GM12878 (cell line): ENCODE data around the gene PSMD14. TPM values are rescaled to one million over a fixed set of nuclear protein-coding genes. Genes with fewer than 3 reads are reported as not detected.

Experiments
- ATAC-seq: fragments of 200-7000 bp; cut with Tn5 transposase; 3 replicates; pipeline ENCODE4 v1.9.1; 2020; ENCODE audit warnings: mild to moderate bottlenecking, moderate library complexity
- BruUV-seq: library from RNA; stranded (reverse); fragments of 400-500 nt; replicated peaks from 2 replicates; lab custom pipeline; 2021; lab: Mats Ljungman, UMichigan
- CTCF ChIA-PET: fragments of 300-600 bp; sonication (Branson Sonifier 250); formaldehyde crosslinking; extraction: SDS; loops from one replicate; lab custom pipeline; 2021; ENCODE audit warnings: inconsistent platforms; lab: Yijun Ruan, JAX
- POLR2A ChIA-PET: fragments of 350-600 bp; formaldehyde crosslinking; extraction: SDS; loops from one replicate; lab custom pipeline; 2021; ENCODE audit warnings: inconsistent platforms; lab: Charles Lee
- RAD21 ChIA-PET: fragments of 300-600 bp; sonication (Branson Sonifier 250); formaldehyde crosslinking; loops from one replicate; lab custom pipeline; 2023; ENCODE audit warnings: antibody characterized with exemption; ENCODE audit not compliant: unreplicated experiment; lab: Charles Lee
- SMC1A ChIA-PET: fragments of 300-600 bp; sonication (Branson Sonifier 250); formaldehyde crosslinking; loops from one replicate; lab custom pipeline; 2023; ENCODE audit not compliant: unreplicated experiment, uncharacterized antibody; lab: Charles Lee
- DNase-seq: peaks from one replicate; pipeline ENCODE4 v3.0.0-alpha.2; 2011; ENCODE audit warnings: low read depth, low spot score
- FAIRE-seq: peaks from 3 replicates; lab custom pipeline; 2011; peaks lifted over from hg19 to GRCh38; lab: Jason Lieb, UNC
- H2AFZ ChIP-seq: 2 replicates; pipeline ENCODE4 v1.6.0; 2011; ENCODE audit warnings: low read depth, low read length, control low read depth; ENCODE audit not compliant: control insufficient read depth
- H3K27ac ChIP-seq: 2 replicates; pipeline ENCODE4 v1.5.1; 2011; ENCODE audit warnings: control low read depth; ENCODE audit not compliant: control insufficient read depth, insufficient read depth
- H3K27me3 ChIP-seq, 2 experiments: replicated peaks in 1 of 2; 2 replicates each; pipeline versions ENCODE4 v1.6.0 to v1.6.1; 2011; ENCODE audit warnings: low read length in 1 of 2; ENCODE audit not compliant: control insufficient read depth in 2 of 2, insufficient read depth in 2 of 2
- H3K36me3 ChIP-seq, 2 experiments: 2 replicates each; pipeline ENCODE4 v1.5.1; 2011; ENCODE audit warnings: low read length in 1 of 2; ENCODE audit not compliant: control insufficient read depth in 2 of 2, insufficient read depth in 2 of 2
- H3K4me1 ChIP-seq: 2 replicates; pipeline ENCODE4 v1.6.1; 2011; ENCODE audit warnings: mild to moderate bottlenecking, low read length, moderate library complexity, mixed read lengths; ENCODE audit not compliant: control insufficient read depth, insufficient read depth
- H3K4me2 ChIP-seq: 2 replicates; pipeline ENCODE4 v1.6.0; 2011; ENCODE audit warnings: control low read depth; ENCODE audit not compliant: control insufficient read depth, insufficient read depth
- H3K4me3 ChIP-seq: fragments of 200-600 bp; sonication (generic); 2 replicates; pipeline ENCODE4 v1.5.1; 2016
- H3K79me2 ChIP-seq: 2 replicates; pipeline ENCODE4 v1.6.0; 2011; ENCODE audit warnings: low read length; ENCODE audit not compliant: control insufficient read depth, insufficient read depth
- H3K9ac ChIP-seq: 2 replicates; pipeline ENCODE4 v1.8.0; 2011; ENCODE audit warnings: low read length, control low read depth, mixed read lengths; ENCODE audit not compliant: control insufficient read depth, insufficient read depth
- H3K9me3 ChIP-seq: replicated peaks from 3 replicates; pipeline ENCODE4 v1.5.1; 2011; ENCODE audit warnings: mild to moderate bottlenecking, low read length; ENCODE audit not compliant: control insufficient read depth, insufficient read depth
- H4K20me1 ChIP-seq: 2 replicates; pipeline ENCODE4 v1.6.0; 2011; ENCODE audit not compliant: control insufficient read depth, insufficient read depth
- ATF7 ChIP-seq: fragments of 450-650 bp; IDR thresholded peaks from 2 replicates; pipeline ENCODE4 v1.6.1; 2016; ENCODE audit warnings: low read depth, mild to moderate bottlenecking
- BRCA1 ChIP-seq: IDR thresholded peaks from 2 replicates; pipeline ENCODE4 v1.6.1; 2011; ENCODE audit warnings: low read depth, low read length, improper control_type of control experiment
- CEBPB ChIP-seq, 2 experiments: fragments of 150-350 bp in 1 of 2; IDR thresholded peaks; 2 replicates each; pipeline ENCODE4 v1.6.1; 2012 to 2014; ENCODE audit warnings: low read depth in 2 of 2, low read length in 2 of 2, borderline replicate concordance in 1 of 2, inconsistent platforms in 1 of 2
- CHD2 ChIP-seq: IDR thresholded peaks from 2 replicates; pipeline ENCODE4 v1.6.1; 2011; ENCODE audit warnings: low read depth, low read length, improper control_type of control experiment, borderline replicate concordance
- CREB1 ChIP-seq: IDR thresholded peaks from 2 replicates; pipeline ENCODE4 v1.6.1; 2012; ENCODE audit warnings: low read depth, mild to moderate bottlenecking, inconsistent platforms
- EP300 ChIP-seq, 2 experiments: fragments of 150-350 bp in 1 of 2; IDR thresholded peaks; 2 replicates each; pipeline ENCODE4 v1.6.1; 2011 to 2012; ENCODE audit warnings: low read depth in 2 of 2, low read length in 2 of 2, borderline replicate concordance in 1 of 2, improper control_type of control experiment in 1 of 2, inconsistent platforms in 1 of 2; ENCODE audit not compliant: control insufficient read depth in 1 of 2
- ESRRA ChIP-seq: IDR thresholded peaks from 2 replicates; pipeline ENCODE4 v1.6.1; 2012; ENCODE audit warnings: mild to moderate bottlenecking, low read length, improper control_type of control experiment
- ETV6 ChIP-seq, 2 experiments: fragments of 450-650 bp in 1 of 2; IDR thresholded peaks in 1 of 2; conservative IDR thresholded peaks in 1 of 2; 2 replicates each; pipeline ENCODE4 v1.6.1; 2014; ENCODE audit warnings: antibody characterized with exemption in 1 of 2, borderline replicate concordance in 1 of 2, low read depth in 1 of 2, mild to moderate bottlenecking in 1 of 2, moderate library complexity in 1 of 2
- HDAC6 ChIP-seq: fragments of 200-600 bp; sonication (generic); IDR thresholded peaks from one replicate; pipeline ENCODE4 v1.8.0; 2017; ENCODE audit warnings: antibody characterized with exemption; ENCODE audit not compliant: unreplicated experiment
- JUND ChIP-seq: IDR thresholded peaks from 2 replicates; pipeline ENCODE4 v1.6.1; 2012; ENCODE audit warnings: low read depth, mild to moderate bottlenecking, low read length, improper control_type of control experiment, moderate library complexity
- KAT2A ChIP-seq: conservative IDR thresholded peaks from 2 replicates; pipeline ENCODE4 v1.6.1; 2011; ENCODE audit warnings: low read depth, low read length; ENCODE audit not compliant: control insufficient read depth
- KDM1A ChIP-seq: fragments of 200-600 bp; sonication (generic); IDR thresholded peaks from 2 replicates; pipeline ENCODE4 v1.6.1; 2016; ENCODE audit warnings: borderline replicate concordance
- KLF5 ChIP-seq: fragments of 450-650 bp; IDR thresholded peaks from 2 replicates; pipeline ENCODE4 v1.6.1; 2014; ENCODE audit warnings: mild to moderate bottlenecking; ENCODE audit not compliant: partially characterized antibody
- MXI1 ChIP-seq: fragments of 150-350 bp; IDR thresholded peaks from 2 replicates; pipeline ENCODE4 v1.6.1; 2011; ENCODE audit warnings: low read depth, mild to moderate bottlenecking, inconsistent platforms, low read length, improper control_type of control experiment
- PML ChIP-seq: IDR thresholded peaks from 2 replicates; pipeline ENCODE4 v1.6.1; 2012; ENCODE audit warnings: low read length, inconsistent platforms
- POLR2A ChIP-seq: IDR thresholded peaks from 2 replicates; pipeline ENCODE4 v1.6.1; 2011; ENCODE audit warnings: low read depth, mild to moderate bottlenecking, low read length
- RAD51 ChIP-seq: fragments of 450-650 bp; IDR thresholded peaks from 2 replicates; pipeline ENCODE4 v1.6.1; 2016; ENCODE audit warnings: moderate library complexity, mild to moderate bottlenecking, inconsistent platforms
- RCOR1 ChIP-seq: conservative IDR thresholded peaks from 2 replicates; pipeline ENCODE4 v1.6.1; 2012; ENCODE audit warnings: low read depth, low read length, improper control_type of control experiment
- ZZZ3 ChIP-seq: IDR thresholded peaks from 2 replicates; pipeline ENCODE4 v1.6.1; 2011; ENCODE audit warnings: low read depth; ENCODE audit not compliant: control insufficient read depth, insufficient read length
- WGBS: methylation state at CpG from one replicate; pipeline ENCODE4 v1.1.6; 2016; ENCODE audit warnings: low lambda C conversion rate; ENCODE audit not compliant: insufficient replicate concordance, insufficient coverage; ENCODE audit errors: missing lambda C conversion rate; 5-methylcytosine and 5-hydroxymethylcytosine counted together
- in situ Hi-C: fragments of 300-500 bp; cut with MboI; formaldehyde crosslinking; loops from 9 replicates; pipeline ENCODE4 v1.14.3; 2018; ENCODE audit warnings: mixed read lengths
- intact Hi-C: fragments of 100-400 bp; cut with micrococcal nuclease; formaldehyde crosslinking; loops from one replicate; pipeline ENCODE4 v1.14.2; 2022; ENCODE audit not compliant: unreplicated experiment
- polyA plus RNA-seq, 11 experiments: library from polyadenylated mRNA; depleted of rRNA in 4 of 11; unstranded in 6 of 11; stranded (reverse) in 5 of 11; fragments of >200 nt; fragmentation: Nextera tagmentation in 4 of 11; fragmentation: Illumina TruSeq in 1 of 11; extraction: Ambion mirVana in 4 of 11; extraction: Trizol in 1 of 11; gene quantifications; 1 replicate in 1 of 11; 2 replicates in 10 of 11; pipeline versions ENCODE4 v1.2.1 to v1.2.3, GENCODE V29; 2011 to 2016; ENCODE audit warnings: inconsistent platforms in 2 of 11, missing spikeins in 2 of 11, low read depth in 1 of 11
- total RNA-seq, 4 experiments: library from RNA; depleted of rRNA in 3 of 4; stranded (reverse); fragments of >200 nt in 3 of 4; fragmentation: Illumina TruSeq in 1 of 4; extraction: Trizol in 1 of 4; gene quantifications; 2 replicates each; pipeline versions ENCODE4 v1.2.1 to v1.2.3, GENCODE V29; 2013 to 2021
- TF ChIP-seq, protein P1 (sequence below): fragments of 450-650 bp; IDR thresholded peaks from 2 replicates; pipeline ENCODE4 v1.6.1; 2016; ENCODE audit warnings: mild to moderate bottlenecking
- TF ChIP-seq, protein P2 (sequence below): IDR thresholded peaks from 2 replicates; pipeline ENCODE4 v1.6.1; 2011; ENCODE audit warnings: low read depth, low read length, improper control_type of control experiment, borderline replicate concordance

PSMD14 gene
- total and polyA plus RNA-seq, 10 of the 15 experiments (the other 5 are each of a cell fraction or from before 2014, with no cell fraction given), result 70.5 to 253 (median 127) TPM

DNA sequence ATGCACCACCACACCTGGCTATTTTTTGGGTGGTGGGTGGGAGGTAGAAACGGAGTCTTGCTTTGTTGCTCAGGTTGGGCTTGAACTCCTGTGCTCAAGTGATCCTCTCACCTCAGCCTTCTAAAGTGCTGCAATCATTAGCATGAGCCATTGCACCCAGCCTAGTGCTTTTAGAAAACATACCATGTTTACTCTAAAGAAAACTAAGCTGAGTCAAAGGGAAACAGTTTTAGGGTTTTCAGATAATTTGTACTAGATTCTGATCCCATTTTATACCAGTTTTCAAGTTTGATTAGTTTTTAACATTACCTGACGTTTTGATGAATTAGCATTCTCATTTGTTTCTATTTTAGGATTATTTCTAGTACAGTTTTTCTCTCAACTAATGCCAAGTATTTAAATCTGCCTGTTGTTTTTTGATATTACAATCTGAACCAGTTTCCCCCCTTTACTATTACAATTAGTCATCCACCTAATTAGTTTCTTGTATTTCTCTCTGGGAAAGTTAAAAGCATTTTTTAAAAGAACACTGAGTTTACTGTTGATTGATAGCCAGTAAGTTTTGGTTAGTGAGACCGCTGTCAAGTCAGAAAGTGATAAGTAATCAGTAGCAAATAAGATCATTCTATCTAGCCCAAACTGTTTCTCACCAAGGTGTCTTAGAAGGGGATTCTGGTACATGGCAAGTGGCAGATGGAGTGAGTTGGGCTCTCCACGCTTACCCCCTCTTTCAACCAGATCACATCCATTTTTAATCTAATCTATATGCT is 83.7 kb downstream of the PSMD14 start:
- POLR2A ChIA-PET, result no interaction called here
- FAIRE-seq, result no peak
- no peak for TF ChIP-seq MXI1
- TF ChIP-seq ZZZ3, result no peak
- TF ChIP-seq BRCA1, result no peak
- TF ChIP-seq KLF5, result no peak
- TF ChIP-seq ATF7, result peak; percentile 62
- TF ChIP-seq CEBPB (IDR thresholded peaks at IDR 0.05; ENCODE audit: borderline replicate concordance in 1 of 2, low read depth in 2 of 2, low read length in 2 of 2), result no peak
- TF ChIP-seq HDAC6, result no peak
- no peak for TF ChIP-seq ESRRA
- TF ChIP-seq CHD2, result no peak
- TF ChIP-seq RAD51, result no peak
- TF ChIP-seq, protein P1, sequence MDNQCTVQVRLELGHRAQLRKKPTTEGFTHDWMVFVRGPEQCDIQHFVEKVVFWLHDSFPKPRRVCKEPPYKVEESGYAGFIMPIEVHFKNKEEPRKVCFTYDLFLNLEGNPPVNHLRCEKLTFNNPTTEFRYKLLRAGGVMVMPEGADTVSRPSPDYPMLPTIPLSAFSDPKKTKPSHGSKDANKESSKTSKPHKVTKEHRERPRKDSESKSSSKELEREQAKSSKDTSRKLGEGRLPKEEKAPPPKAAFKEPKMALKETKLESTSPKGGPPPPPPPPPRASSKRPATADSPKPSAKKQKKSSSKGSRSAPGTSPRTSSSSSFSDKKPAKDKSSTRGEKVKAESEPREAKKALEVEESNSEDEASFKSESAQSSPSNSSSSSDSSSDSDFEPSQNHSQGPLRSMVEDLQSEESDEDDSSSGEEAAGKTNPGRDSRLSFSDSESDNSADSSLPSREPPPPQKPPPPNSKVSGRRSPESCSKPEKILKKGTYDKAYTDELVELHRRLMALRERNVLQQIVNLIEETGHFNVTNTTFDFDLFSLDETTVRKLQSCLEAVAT, result no peak
- TF ChIP-seq, protein P2, sequence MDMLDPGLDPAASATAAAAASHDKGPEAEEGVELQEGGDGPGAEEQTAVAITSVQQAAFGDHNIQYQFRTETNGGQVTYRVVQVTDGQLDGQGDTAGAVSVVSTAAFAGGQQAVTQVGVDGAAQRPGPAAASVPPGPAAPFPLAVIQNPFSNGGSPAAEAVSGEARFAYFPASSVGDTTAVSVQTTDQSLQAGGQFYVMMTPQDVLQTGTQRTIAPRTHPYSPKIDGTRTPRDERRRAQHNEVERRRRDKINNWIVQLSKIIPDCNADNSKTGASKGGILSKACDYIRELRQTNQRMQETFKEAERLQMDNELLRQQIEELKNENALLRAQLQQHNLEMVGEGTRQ, result no peak
- TF ChIP-seq CREB1, result no peak
- TF ChIP-seq ETV6 (conservative IDR thresholded peaks at IDR 0.05 in 1 of 2, IDR thresholded peaks at IDR 0.05 in 1 of 2; ENCODE audit: borderline replicate concordance in 1 of 2, low read depth in 1 of 2), result no peak
- TF ChIP-seq KAT2A, result no peak
- no peak for TF ChIP-seq POLR2A
- TF ChIP-seq RCOR1, result no peak
- TF ChIP-seq PML, result no peak
- no peak for TF ChIP-seq KDM1A
- peak in 1 of 2 experiments; percentile 15; a peak in 2 of 4 replicates for TF ChIP-seq EP300 (IDR thresholded peaks at IDR 0.05; ENCODE audit: borderline replicate concordance in 1 of 2, control insufficient read depth in 1 of 2, low read depth in 2 of 2, low read length in 2 of 2)
- TF ChIP-seq JUND, result no peak

More for the DNA sequence above, 83.7 kb downstream of the PSMD14 start:
- ATAC-seq (peak; percentile 82), DNase-seq (peak; percentile 26)
- peaks cover 35% of the 10 kb centered on the region for H3K4me1 ChIP-seq
- no peaks in the 10 kb centered on the region for H3K27me3 ChIP-seq
- H3K36me3 ChIP-seq, result peaks cover 0 to 20% of the 10 kb centered on the region in 2 experiments; a peak in 3 of 4 replicates
- WGBS, result 13% methylated on average over 4 of the region's 4 CpGs
- H3K4me3 ChIP-seq, result no peak overlapping the region
- intact Hi-C loops, result no loop called here
- no peaks in the 10 kb centered on the region for H4K20me1 ChIP-seq
- SMC1A ChIA-PET, result interaction anchor here (1.4 kb wide), 1 partner anchor 11 kb away, joined by 3 read pairs; no protein-coding TSS in a partner anchor
- in situ Hi-C loops, result loop anchor here (25.0 kb wide), 1 partner anchor 920 kb away; the partner anchor contains the start of gene IFIH1
- H3K27ac ChIP-seq, result peak overlapping the region; percentile 33; the same call in 1 of the 2 replicates
- CTCF ChIA-PET, result interaction anchor here (0.6 to 1.0 kb wide), 2 partner anchors 19 to 47 kb away, joined by 3 to 4 read pairs; no protein-coding TSS in a partner anchor
- no peak overlapping the region for H2AFZ ChIP-seq
- BruUV-seq, result no TSS peak
- no peaks in the 10 kb centered on the region for H3K9me3 ChIP-seq
- RAD21 ChIA-PET, result no interaction called here
- H3K79me2 ChIP-seq, result peaks cover 2% of the 10 kb centered on the region; the same call in 1 of the 2 replicates
- no peak overlapping the region for H3K9ac ChIP-seq
- H3K4me2 ChIP-seq, result no peak overlapping the region
